Measurements from ENCODE around the gene HACD2.

Gene HACD2

GRCh38 chr3:123444023-123444422, 140.8 kb downstream of the HACD2 start:
- no peak for DNase-seq

DNA sequence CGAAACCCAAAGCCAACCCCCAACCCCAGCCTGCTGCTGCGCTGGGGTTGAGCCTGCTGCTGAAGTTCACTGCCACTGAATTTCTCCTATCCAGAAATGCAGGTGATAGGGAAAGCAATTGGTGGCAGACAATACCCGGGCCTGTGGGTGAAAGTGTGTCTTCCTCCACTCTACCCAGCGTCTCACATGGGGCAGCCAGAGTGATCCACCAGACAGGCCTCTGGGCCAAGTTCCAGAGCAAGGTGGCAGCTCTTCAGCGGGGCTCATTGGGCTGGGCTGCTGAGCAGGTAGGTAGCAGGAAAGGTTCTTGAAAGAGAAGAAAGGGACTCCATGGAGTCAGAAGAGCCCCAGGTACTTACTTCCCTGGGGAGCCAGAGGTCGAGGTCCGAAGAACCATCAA, 141.9 kb downstream of the HACD2 start:
- DNase-seq: no peak

GRCh38 chr3:123442125-123442524, 142.7 kb downstream of the HACD2 start:
- no peak for DNase-seq
